ENCODE measurements around the gene CPEB1.

GRCh38 chr15:82544431-82544830 lies 102.7 kb downstream of the CPEB1 start:
- TF ChIP-seq POLR2AphosphoS5 (IDR thresholded peaks at IDR 0.05): no peak
- no peak for TF ChIP-seq CTCF (IDR thresholded peaks at IDR 0.05 in 8 of 11, conservative IDR thresholded peaks at IDR 0.05 in 3 of 11)
